HG02981 (cell line): ENCODE measurements around the gene PLTP.
"Not testable (repeated sequence)": the region's sequence is repeated elsewhere in the genome, so short reads cannot be mapped to it uniquely, and the experiment has no call there.

Source experiments
- ATAC-seq: cut with Tn5 transposase; IDR thresholded peaks from one replicate; pipeline ENCODE4 v1.9.1; 2021; ENCODE audit warnings: mild to moderate bottlenecking, moderate library complexity; ENCODE audit not compliant: unreplicated experiment

Gene PLTP, protein sequence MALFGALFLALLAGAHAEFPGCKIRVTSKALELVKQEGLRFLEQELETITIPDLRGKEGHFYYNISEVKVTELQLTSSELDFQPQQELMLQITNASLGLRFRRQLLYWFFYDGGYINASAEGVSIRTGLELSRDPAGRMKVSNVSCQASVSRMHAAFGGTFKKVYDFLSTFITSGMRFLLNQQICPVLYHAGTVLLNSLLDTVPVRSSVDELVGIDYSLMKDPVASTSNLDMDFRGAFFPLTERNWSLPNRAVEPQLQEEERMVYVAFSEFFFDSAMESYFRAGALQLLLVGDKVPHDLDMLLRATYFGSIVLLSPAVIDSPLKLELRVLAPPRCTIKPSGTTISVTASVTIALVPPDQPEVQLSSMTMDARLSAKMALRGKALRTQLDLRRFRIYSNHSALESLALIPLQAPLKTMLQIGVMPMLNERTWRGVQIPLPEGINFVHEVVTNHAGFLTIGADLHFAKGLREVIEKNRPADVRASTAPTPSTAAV

DNA sequence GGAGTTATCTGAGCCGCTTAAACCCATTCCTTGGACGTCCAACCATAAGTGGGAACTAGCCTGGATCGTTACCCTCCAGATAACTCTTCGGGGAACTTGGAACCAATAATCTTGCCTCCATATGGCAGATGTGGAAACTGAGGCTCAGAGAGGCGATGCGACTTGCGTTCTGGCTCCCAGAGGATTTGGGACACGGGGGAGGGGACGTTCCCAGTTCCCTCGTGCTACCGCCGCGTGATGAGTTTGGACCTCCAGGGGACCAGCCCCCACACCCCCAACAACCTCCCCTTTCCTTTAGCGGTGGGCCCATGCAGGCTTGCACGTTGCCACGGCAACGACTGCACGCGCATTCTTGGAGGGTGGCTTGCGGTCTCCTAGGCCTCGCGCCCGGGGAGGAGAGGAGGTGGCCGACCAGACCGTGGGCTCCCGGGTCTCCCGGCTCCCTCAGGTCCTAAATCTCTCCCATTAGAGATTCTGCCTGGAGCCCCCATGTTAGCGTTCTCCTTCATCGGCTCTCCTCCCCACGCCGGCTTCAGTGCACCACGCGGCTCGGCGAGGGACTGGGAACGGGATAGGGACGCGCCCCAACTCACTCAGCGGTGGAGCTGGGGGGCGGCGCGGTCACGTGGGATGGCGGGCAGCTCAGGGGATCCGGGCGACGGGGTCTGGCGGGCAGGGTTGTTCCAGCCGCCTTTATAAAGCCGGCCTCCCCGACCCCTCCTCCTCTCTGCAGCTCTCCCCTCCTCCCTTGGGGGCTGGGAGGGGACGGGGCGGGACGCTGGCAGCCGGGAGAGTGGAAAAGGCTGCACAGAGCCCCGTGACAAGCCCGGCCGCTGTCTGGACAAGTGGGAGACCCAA, at the start of gene PLTP:
Gene PLTP (minus strand): TSS at position 670 of the 858 bp plus-strand sequence. CDS start 703 bp downstream, outside the sequence.
- ATAC-seq, result no peak

DNA sequence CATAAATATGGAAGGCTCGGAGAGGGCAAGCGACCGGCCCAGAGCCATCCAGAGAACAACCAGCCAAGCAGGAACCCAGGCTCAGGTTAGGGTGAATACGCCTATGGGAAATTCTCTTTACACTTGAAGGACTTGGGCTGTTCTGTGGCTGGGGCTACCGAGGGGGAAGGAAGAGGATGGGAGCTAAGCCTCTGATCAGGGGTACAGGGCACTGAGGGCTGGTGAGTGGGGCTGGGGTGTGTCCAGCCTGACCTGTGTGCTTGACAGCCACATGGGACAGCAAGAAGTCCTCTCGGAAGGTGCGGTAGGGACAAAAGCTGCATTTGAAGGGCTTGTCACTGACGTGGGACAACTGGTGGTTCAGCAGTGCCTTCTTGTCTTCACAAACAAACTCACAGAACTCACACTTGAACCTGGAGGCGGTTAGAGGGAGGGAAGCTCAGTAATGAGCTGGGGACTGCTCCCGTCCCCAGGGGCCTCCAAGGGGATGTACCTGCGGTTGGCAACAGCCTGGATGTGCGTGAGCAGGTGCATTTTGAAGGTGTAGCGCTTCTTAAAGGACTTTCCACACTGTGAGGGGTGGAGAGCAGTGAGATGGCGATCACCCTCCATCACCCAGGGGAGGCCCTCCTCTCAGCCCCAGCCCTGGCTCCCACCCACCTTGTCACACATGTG, 48.1 kb upstream of the PLTP start:
- ATAC-seq, result no peak

DNA sequence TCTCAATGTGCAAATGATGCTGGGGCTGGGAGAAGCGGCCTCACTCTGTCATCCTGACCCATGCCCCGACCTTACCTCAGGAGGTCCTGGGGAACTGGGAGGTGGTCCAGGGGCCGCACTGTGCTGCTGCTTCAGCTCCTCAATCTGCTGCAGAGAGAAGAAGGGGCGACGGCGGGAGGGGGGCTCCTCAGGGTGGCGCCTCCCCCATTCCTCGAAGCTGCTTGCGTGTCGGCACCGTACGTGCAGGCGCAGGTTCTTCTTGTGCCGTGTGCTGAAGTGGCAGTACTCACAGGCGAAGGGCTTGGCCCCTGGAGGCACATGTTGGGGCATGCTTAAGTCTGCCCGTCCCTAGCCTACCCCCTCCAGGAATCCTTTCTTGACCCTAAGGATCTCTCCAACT, 47.2 kb upstream of the PLTP start:
- ATAC-seq, result no peak

DNA sequence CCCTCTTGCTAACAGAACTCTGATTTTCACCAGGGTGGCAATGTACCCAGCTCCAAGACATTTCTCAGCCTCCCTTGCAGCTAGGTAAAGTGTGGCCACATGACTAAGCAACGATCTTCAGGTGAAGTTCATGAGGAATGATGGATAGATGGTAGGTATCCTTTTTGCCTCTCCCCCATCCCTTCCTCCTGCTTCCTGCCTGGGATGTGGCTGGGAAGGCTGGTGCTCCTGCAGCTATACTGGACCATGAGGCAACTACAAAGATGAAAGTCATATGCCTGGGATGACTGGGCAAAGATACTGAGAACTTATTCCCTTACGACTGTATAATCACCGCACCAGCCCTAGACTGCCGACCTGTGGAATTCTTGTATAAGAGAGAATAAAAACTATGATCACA, 46.6 kb upstream of the PLTP start:
- ATAC-seq, result no peak

DNA sequence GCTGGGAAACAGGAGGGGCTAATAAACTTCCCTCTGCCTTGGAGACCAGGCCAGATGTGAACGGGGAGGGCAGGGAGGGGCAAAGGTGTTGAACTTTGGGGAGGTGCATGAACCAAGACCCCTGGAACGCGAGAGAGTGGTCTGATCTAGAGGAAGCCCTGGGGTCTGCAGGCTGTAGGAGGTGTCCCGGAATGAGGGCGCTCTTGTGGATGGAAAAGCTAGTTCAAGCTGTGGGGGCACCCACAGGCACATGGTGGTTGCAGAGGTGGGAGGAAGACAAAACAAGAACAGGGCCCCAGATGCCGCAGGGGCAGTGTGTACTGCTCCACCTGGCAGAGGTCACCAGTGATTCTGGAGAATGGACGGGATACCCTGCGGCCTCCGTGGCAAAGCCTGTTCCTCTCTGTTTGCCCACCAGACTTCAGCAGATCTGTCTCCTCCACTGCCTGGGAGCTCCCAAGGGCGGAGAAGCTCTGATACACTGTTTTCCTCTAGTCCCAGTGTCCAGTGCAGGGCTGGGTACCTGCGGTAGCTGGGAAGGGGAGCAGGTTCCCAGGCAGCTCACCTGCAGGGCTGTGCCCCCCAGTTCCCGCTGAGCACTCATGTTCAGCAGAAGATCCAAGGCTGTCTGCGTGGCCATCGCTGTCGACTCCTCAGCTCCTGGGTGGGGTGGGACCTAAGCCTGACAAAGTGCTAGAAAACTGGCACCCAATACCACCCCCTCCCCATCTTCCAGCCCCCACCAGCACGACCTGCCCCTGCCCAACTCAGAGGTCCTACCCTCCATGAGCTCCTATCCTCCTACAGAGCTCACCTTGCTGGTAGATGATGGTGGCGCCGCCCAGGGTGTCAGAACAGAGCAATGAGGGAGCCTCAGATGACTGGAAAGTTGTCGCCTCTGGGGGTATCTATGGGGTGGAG, 45.3 kb upstream of the PLTP start:
- ATAC-seq, result no peak

DNA sequence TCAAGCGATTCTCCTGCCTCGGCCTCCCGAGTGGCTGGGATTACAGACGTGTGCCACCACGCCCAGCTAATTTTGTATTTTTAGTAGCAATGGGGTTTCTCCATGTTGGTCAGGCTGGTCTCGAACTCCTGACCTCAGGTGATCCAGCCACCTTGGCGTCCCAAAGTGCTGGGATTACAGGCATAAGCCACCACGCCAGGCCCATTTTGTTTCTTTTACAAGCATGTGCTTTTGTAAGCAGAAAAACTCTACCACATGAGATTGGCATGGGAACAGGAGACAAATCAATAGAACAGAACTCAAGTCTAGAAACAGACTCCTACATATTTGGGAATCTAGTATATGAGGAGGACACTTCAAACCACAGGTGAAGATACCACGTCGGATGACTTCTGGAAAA, 44.4 kb upstream of the PLTP start:
- ATAC-seq, result not testable (repeated sequence)

DNA sequence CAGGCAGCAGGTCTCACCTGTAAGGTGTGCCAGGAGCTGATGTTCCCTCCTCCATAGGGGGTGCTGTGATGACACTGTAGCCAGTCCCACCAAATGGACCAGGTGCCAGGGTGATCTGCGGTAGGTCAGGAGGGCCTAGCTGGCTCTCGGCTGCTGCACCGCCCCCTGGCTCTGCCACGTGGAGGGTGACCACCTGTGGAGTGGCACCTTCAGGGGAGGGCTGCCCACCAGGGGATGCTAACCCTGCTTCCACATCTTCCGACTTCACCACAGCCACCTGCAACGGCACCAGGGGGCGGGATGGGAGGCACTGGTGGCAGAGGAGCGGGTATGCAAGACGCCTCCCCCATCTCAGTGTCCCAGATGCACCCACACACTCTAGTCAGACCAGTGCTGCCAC, 41.7 kb upstream of the PLTP start:
- no peak for ATAC-seq

DNA sequence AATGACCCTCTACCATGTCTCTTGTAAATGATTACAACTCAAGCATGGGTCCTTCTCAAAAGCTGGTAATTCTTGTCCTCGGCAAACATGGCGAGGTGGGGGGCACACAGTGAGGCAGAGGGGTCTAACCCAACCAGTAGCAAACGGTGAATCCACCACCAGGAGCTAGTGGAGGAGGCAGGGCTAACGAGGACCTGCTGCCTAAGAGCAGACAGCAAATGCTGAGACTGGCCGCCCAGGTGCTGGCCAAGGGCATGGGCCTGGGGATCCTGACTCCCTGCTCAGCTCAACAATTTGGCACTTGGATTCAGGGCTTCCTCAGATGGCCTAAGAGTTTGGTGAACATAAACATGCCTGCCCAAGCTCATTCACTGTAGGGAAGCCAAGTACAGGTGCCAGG, 40.9 kb upstream of the PLTP start:
- ATAC-seq, result no peak

DNA sequence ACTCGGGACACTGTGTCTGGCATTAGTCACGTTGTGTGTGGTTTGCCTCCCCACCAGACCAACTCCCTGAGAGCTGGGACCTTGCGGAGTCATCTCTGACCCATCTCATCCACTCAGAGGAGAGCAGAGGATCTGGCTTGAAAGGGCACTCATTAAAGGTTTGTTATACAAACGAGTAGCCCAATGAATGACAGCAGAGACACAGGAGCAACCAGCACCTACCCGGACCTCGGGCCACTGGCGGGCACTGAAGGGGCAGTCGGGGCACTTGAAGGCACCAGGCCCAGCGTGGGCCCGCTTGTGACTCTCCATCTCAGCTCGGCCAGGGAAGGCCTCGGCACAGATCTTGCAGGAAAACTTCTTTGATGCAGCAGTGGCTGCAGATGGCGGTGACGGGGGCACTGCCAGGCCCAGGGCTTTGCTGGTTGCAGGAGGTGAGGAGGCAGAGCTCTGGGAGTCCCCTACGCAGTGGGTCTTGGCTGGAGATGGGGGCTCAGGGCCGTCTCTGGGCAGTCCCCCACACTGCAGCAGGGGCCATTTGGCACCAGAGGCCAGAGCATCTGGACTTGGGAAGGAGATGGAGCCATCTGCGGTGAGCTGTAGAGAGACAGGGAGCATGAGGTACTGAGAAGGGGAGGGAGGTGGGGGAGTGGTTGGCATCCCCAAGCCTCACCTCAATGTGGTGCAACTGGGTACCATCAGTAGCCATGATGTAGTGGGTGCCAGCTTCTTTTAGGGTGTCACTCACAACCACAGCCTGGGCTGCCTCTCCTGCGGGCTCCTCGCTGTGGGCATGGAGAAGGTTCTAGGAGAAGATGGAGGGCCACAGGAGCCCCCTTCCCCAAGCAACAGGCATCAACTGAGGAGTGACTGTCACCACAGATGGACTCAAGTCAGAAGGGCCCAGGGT, 40.2 kb upstream of the PLTP start:
- ATAC-seq, result no peak

DNA sequence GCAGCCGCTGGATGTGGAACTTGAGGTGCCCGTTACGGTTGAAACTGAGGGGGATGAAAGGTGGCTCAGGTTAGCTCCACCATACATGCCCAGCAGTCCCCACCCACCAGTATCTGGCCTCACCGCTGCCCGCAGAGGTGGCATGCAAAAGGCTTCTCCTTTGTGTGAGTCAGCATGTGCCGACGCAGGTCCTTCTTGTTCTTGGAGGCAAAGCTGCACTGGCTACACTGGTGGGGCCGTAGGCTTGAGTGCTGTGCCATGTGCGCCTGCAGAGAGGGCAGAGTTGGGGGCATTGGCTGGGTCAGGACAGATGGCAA, 38.3 kb upstream of the PLTP start:
- ATAC-seq, result no peak

DNA sequence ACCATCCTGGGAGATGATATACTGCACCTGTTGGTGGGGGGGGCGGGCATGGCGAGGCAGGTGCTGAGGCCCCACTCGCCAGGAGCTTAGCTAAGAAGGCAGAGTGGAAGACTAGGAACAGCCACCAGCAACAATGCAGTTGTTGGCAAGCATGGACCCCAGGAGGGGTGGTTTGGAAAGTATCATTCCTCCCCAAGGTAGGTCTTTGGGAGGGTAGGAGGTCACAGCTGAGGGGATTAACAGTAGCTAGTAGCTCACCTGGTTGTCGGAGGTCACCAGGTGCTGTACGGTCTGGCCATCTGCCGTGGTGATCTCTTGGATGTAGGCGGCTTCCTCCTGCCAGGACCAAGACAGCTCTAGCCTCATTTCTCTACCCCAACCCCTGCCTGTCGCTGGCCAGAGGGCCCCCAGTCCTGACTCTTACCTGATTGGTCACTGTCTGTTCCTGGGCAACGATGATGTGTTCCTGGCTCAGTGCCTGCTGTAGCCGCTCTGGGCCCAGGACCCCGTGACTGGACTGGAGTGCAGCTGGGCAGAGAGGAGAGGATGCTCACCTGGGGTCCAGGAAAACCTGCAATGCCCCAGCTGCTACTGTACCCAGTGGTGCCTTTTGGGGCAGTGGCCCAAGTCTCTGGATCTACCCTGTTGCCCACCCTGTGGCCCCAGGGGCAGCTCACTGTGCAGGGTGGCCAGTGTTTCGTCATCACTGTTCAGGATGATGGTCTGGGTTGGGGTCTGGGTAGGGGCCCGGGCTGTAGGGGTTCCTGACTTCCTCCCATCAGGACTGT, 37.8 kb upstream of the PLTP start:
- no peak for ATAC-seq

DNA sequence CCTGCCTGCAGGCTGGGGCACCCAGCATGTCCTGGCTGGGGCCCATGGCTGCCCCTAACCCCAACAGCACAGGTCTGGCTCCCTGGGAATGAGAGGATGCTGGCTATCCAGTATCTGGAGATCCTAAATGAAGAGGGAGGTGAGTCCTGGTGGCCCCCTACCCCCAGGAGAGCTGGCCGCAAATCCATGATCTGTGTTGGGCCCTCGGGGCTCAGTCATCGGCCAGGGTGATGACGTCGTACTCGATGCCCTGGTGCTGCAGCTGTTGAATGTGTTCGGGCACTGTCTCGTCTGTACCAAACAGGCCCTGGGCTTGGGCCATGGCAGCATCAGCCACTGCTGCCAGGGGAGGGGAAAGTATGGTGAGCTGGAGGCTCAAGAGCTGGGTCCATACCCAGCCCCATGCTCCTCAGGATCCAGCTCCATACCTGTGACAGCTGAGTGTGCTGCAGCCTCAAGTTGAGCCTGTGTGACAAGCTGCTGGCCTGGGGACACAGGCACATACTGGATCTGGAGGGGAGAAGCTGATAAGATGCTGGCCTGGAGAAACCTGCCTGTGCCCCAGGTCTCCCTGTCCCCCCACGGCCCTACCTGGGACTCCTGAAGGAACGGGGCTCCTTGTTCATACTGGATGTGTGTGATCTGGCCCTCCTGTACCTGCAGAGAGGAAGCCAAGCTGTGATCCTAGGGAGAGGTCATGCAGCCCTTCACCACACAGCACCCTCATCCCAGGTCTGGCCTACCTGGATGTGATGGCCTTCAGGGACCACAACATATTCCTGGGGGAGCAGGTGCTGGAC, 37.0 kb upstream of the PLTP start:
- ATAC-seq, result no peak

DNA sequence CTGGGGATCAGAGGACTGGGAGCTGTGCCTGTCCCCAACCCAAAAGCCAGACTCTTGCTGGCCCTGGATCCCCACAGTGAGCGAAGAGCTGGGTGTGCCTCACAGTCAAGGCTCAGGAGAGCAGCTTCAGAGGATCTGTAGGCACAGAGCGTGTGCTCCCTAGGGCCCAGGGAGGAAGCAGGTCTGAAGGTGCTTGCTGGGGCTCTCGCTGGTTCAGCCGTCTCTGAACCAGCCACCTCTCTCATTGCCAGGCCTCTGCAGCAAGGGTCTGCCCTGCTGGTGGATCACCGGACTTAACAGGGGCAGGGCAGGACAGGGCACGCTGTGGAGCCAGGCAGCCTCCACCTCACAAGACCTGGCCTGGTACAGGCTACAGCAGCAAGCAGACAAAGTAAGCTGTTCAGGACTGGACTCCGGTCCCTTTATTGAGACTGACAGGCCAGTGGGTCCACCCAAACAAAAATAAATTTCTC, 36.3 kb upstream of the PLTP start:
- no peak for ATAC-seq

DNA sequence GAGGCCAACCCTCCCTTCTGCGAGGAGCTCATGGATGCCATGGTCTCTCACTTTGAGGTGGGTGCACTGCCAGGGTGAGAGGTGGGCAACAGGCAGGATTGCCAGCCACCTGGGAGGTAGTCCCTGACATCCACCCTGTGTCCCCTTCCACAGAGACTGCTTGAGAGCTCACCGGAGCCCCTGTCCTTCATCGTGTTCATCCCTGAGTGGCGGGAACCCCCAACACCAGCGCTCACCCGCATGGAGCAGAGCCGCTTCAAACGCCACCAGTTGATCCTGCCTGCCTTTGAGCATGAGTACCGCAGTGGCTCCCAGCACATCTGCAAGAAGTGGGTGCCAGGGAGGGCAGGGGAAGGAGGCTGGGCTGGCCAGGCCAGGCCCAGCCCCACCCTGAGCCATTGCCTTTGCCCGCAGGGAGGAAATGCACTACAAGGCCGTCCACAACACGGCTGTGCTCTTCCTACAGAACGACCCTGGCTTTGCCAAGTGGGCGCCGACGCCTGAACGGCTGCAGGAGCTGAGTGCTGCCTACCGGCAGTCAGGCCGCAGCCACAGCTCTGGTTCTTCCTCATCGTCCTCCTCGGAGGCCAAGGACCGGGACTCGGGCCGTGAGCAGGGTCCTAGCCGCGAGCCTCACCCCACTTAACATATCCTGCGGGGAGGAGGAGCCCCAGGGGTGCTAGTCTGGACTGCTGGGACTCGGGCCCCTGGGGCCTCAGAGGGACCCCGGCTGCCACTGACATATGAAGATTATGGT, 35.3 kb upstream of the PLTP start:
- ATAC-seq, result no peak

DNA sequence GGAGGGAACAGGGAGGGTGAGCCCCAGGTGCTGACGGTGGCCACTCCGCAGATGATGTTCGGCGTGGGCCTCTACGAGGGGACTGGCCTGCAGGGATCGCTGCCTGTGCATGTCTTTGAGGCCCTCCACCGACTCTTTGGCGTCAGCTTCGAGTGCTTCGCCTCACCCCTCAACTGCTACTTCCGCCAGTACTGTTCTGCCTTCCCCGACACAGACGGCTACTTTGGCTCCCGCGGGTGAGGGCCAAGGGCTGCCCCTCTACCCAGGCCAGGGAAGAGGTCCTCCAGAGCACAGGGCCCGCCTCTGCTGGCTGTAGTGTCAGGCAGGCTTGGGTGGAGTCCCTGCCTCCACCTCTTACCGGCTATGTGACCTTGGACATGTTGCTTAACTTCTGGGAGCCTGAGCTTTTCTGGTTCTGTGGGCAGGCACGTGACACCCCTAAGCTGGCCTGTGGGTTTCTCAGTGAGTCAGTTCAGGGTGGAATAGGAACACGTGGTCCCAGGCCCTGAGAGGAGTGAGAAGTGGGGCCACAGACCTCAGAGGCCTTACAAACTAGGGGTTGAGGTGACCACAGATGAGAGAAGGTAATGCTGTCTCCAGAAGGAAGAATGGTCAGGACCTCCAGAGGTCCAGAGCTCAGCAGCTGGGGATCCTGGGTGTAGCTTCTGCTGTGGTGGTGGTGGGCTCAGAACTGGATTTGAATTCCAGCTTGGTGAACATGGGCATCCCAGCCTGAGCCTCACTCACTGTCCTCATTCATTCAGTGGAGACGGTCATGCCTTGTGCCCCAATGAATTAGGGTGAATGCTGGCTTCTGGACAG, 34.4 kb upstream of the PLTP start:
- no peak for ATAC-seq

DNA sequence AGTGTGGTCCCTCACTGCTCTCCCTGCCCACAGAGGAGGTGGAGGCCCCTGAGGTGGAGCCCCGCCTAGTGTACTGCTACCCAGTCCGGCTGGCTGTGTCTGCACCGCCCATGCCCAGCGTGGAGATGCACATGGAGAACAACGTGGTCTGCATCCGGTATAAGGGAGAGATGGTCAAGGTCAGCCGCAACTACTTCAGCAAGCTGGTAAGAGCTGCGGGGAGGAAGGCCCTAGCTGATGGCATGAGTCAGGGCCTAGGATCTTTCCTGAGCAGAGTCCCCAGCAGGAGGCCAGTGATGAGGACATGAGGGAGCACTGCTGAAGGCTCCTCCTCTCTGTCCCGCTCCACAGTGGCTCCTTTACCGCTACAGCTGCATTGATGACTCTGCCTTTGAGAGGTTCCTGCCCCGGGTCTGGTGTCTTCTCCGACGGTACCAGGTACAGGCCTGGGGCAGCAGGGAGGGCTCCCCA, 33.8 kb upstream of the PLTP start:
- ATAC-seq, result no peak
